Neural cell (in vitro differentiated cells): ENCODE results near the gene MXRA7.

Experiments
- EP300 ChIP-seq: fragments of 450-650 bp; conservative IDR thresholded peaks from 2 replicates; pipeline ENCODE4 v1.6.1; 2014; ENCODE audit warnings: antibody characterized with exemption, mild to moderate bottlenecking, moderate library complexity; ENCODE audit not compliant: poor library complexity, severe bottlenecking
- POLR2AphosphoS5 ChIP-seq: IDR thresholded peaks from 2 replicates; pipeline ENCODE4 v1.6.1; 2012
- SMC3 ChIP-seq: fragments of 450-650 bp; conservative IDR thresholded peaks from 2 replicates; pipeline ENCODE4 v1.6.1; 2014; ENCODE audit warnings: antibody characterized with exemption, mild to moderate bottlenecking, moderate library complexity; ENCODE audit not compliant: poor library complexity
- TAF1 ChIP-seq: IDR thresholded peaks from 2 replicates; pipeline ENCODE4 v1.6.1; 2012; ENCODE audit warnings: low read depth
- TF ChIP-seq, protein P1 (sequence below): fragments of 450-650 bp; IDR thresholded peaks from 2 replicates; pipeline ENCODE4 v1.5.1; 2014; ENCODE audit warnings: antibody characterized with exemption, mild to moderate bottlenecking, moderate library complexity; ENCODE audit not compliant: poor library complexity, severe bottlenecking

DNA sequence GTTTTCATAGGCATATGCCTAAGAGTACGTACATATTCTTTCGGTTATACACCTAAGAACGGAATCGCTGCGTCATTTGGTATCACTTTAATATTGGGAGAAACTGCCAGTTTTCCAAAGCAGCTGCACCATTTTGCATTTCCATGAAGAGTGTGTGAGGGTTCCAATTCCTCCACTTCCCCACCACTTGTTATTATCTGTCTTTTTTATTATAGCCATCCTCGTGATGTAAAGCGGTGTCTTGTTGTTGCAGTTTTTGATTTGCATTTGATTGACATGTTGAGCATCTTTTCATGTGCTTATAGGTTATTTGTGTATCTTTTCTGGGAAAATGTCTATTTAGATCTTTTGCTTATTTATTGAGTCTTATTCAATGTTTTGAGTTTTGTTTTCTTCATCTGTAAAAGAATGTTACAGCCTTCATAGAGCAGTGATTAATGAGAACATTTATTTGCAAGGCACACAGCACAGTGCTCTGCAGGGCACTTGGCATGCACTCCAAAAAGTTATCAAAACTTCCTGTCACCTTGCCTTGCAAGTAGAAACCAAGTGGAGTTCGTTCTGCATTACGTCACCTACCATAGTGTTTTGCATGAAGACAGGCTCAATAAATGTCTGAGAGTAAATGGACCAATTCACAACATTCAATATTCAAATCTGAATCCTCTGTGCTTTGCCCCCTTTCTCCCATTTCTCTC is 40.6 kb downstream of the MXRA7 start:
- TF ChIP-seq SMC3 (no peak), TAF1 (no peak), POLR2AphosphoS5 (no peak), EP300 (no peak)
- TF ChIP-seq, protein P1, sequence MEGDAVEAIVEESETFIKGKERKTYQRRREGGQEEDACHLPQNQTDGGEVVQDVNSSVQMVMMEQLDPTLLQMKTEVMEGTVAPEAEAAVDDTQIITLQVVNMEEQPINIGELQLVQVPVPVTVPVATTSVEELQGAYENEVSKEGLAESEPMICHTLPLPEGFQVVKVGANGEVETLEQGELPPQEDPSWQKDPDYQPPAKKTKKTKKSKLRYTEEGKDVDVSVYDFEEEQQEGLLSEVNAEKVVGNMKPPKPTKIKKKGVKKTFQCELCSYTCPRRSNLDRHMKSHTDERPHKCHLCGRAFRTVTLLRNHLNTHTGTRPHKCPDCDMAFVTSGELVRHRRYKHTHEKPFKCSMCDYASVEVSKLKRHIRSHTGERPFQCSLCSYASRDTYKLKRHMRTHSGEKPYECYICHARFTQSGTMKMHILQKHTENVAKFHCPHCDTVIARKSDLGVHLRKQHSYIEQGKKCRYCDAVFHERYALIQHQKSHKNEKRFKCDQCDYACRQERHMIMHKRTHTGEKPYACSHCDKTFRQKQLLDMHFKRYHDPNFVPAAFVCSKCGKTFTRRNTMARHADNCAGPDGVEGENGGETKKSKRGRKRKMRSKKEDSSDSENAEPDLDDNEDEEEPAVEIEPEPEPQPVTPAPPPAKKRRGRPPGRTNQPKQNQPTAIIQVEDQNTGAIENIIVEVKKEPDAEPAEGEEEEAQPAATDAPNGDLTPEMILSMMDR: no peak
